Measurements from ENCODE around the gene TRAM2. TPM values are rescaled to one million over a fixed set of nuclear protein-coding genes. Genes with fewer than 3 reads are reported as not detected.
A peak's percentile ranks its signal among the peaks of the same experiment; 100 is the strongest.

Gene TRAM2
- total and polyA plus RNA-seq, 7 donors = 2.1 to 5.7 (median 4.3) TPM

GRCh38 chr6:52579006-52579660 is 2.3 kb upstream of the TRAM2 start:
- Histone ChIP-seq H3K27me3 (ENCODE audit: insufficient read depth in 3 of 3, low read length in 2 of 3) (no peaks in the 10 kb centered on the region), H3K9me3 (no peaks in the 10 kb centered on the region), H3K27ac (no peak overlapping the region), H3K4me1 (peaks cover 14% of the 10 kb centered on the region), H3K36me3 (ENCODE audit: insufficient read depth in 1 of 2, low read depth in 1 of 2) (peaks cover 0 to 17% of the 10 kb centered on the region in 2 donors), H3K4me3 (no peak overlapping the region)
- WGBS, 3 donors = 94 to 96% (median 94%) methylated on average over 6 of the region's 6 CpGs
- DNase-seq (no peak), ATAC-seq (no peak)
- no peak for TF ChIP-seq CTCF (IDR thresholded peaks at IDR 0.05)
- intact Hi-C loops (cut with DNase I) = loop anchor here (5.0 to 10.0 kb wide), 4 partner anchors 62 to 294 kb away; partner anchors contain the start of genes EFHC1 (in 1 of the 2) and MCM3 (in 1 of the 2)

GRCh38 chr6:52577778-52578463 is 1.1 kb upstream of the TRAM2 start:
- H3K4me3 ChIP-seq = peak overlapping the region; percentile 98
- no peak for ATAC-seq
- peak overlapping the region; percentile 98 for H3K27ac ChIP-seq
- intact Hi-C loops (cut with DNase I) = loop anchor here (1.0 to 10.0 kb wide), 5 partner anchors 61 to 293 kb away; partner anchors contain the start of genes EFHC1 (in 2 of the 2) and MCM3 (in 1 of the 2)
- H3K27me3 ChIP-seq (ENCODE audit: insufficient read depth in 3 of 3, low read length in 2 of 3) = no peaks in the 10 kb centered on the region
- WGBS, 3 donors = 60 to 65% (median 64%) methylated on average over 9 of the region's 9 CpGs
- peaks cover 17% of the 10 kb centered on the region for H3K4me1 ChIP-seq
- no peaks in the 10 kb centered on the region for H3K9me3 ChIP-seq
- no peak for DNase-seq
- peaks cover 0 to 17% of the 10 kb centered on the region in 2 donors for H3K36me3 ChIP-seq (ENCODE audit: insufficient read depth in 1 of 2, low read depth in 1 of 2)
- TF ChIP-seq CTCF (IDR thresholded peaks at IDR 0.05) = no peak

- Histone ChIP-seq H3K4me1 (peaks cover 19% of the 10 kb centered on the region), H3K27ac (peak overlapping the region; percentile 98)
- 0 to 1% (median 0%) methylated on average over 35 to 51 of the region's 51 CpGs for whole genome bisulfite sequencing, 3 donors
These were observed 353 bp downstream of the TRAM2 start for GRCh38 chr6:52576392-52577021.

GRCh38 chr6:52576054-52576391 is 837 bp downstream of the TRAM2 start:
- Histone ChIP-seq H3K27me3 (ENCODE audit: insufficient read depth in 3 of 3, low read length in 2 of 3) (no peaks in the 10 kb centered on the region), H3K27ac (peak overlapping the region; percentile 98), H3K9me3 (no peaks in the 10 kb centered on the region), H3K36me3 (ENCODE audit: insufficient read depth in 1 of 2, low read depth in 1 of 2) (peaks cover 0 to 7% of the 10 kb centered on the region in 2 donors), H3K4me3 (peak overlapping the region; percentile 98), H3K4me1 (peaks cover 19% of the 10 kb centered on the region)
- no peak for DNase-seq
- no peak for ATAC-seq
- intact Hi-C loops (cut with DNase I) = loop anchor here (5.0 to 10.0 kb wide), 4 partner anchors 59 to 291 kb away; partner anchors contain the start of genes EFHC1 (in 1 of the 2) and MCM3 (in 1 of the 2)
- TF ChIP-seq CTCF (IDR thresholded peaks at IDR 0.05) = no peak
- WGBS, 3 donors = 32 to 46% (median 34%) methylated on average over 8 of the region's 8 CpGs

More at GRCh38 chr6:52576392-52577021, 353 bp downstream of the TRAM2 start:
- intact Hi-C loops (cut with DNase I) = loop anchor here (1.0 to 10.0 kb wide), 5 partner anchors 59 to 292 kb away; partner anchors contain the start of genes EFHC1 (in 2 of the 2) and MCM3 (in 1 of the 2)
- Histone ChIP-seq H3K27me3 (ENCODE audit: insufficient read depth in 3 of 3, low read length in 2 of 3) (no peaks in the 10 kb centered on the region), H3K36me3 (ENCODE audit: insufficient read depth in 1 of 2, low read depth in 1 of 2) (peaks cover 0 to 9% of the 10 kb centered on the region in 2 donors), H3K4me3 (peak overlapping the region; percentile 98), H3K9me3 (no peaks in the 10 kb centered on the region)
- TF ChIP-seq CTCF (IDR thresholded peaks at IDR 0.05) = peak; percentile 45
- peak; percentile 75 to 77 (median 75) for ATAC-seq
- DNase-seq = peak; percentile 67 to 80
